GM19023 (cell line): ENCODE data around the gene TOM1L2.

Experiments used
- ATAC-seq: cut with Tn5 transposase; IDR thresholded peaks from one replicate; pipeline ENCODE4 v1.9.1; 2021; ENCODE audit warnings: mild to moderate bottlenecking, moderate library complexity; ENCODE audit not compliant: unreplicated experiment

The TOM1L2 gene

GRCh38 chr17:17880577-17881196, 91.5 kb downstream of the TOM1L2 start:
- no peak for ATAC-seq

GRCh38 chr17:17877529-17878358, 94.5 kb downstream of the TOM1L2 start:
- no peak for ATAC-seq

- no peak for ATAC-seq
Observed at GRCh38 chr17:17876959-17877528, 95.2 kb downstream of the TOM1L2 start.

- no peak for ATAC-seq
Observed at GRCh38 chr17:17874478-17874877, 97.7 kb downstream of the TOM1L2 start.

DNA sequence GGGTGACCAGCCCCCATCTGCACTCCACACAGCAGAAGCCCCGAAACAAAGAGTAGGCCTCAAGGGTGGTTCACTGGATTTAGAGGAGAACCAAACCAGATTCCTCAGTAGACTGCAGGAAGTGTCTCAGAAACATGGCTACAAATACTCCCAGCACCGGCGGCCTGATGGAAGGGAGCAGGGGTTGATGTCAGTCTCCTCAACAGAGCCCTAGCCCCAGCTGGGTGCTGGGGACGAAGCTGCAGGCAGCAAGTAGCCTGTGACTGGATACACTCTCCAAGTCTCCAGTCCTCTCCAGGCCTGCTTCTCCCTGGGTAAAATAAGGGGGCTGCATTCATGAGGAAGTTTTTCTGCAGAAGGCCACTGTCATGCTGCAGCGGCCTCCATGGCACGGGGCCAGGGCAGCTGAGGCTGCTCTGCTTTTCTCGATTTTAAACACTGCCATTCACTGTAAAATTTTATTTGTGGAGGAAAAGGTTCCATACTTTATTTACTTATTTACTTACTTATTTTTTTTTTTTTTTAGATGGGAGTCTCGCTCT, 98.7 kb downstream of the TOM1L2 start:
- no peak for ATAC-seq

DNA sequence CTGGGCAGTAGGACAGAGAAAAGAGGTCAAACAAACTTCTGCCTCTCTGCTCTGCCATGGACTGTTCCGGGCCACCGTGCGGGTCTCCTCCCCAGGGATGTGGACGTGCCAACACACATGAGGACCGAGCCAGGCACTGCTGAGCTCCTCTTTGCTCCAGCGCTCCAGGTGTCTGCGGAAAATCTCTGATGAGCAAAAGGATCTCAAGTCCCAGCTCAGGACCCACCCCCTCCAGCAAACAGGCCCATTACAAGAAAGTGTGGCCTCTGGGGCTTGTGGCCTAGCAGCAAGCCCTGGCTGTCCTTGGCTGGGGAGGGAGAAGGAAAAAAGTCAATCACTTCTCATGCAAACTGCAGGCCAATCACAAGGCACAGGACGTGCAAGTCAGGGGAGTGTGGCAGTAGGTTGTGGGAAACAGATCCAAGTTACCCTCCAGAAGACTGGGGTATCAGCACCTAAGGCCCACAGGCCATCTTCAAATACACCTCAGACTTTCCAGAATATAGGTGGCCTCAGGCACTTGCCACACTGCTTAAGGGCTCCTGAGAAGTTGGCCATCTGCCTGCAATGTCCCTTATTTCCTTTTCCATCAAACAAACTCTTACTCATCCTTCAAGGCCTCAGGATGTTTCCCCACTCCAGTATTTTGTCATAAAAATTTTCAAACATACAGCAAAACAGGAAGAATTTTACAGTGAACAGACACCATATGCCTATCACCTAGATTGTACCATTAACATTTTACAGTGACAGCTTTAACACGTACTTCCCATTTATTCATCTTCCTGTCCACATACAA, 99.5 kb downstream of the TOM1L2 start:
- no peak for ATAC-seq

DNA sequence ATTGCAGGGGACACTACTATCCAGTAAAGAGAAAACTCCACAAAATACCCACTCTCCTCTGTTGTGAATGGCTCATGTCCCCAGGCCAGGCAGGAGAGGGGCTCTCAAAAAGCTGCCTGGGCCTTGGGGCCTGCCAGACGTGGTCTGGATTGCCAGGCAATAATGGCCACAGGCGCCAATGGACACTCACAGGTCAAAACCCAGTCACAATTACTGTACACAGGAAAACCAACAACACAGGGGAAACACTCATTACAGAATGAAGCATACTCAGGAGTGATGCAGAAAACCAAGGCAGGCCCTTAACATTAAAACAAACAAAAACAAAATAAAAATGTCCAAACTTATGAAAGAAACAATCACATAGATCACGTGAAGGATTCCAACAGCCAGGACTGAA, 100.3 kb downstream of the TOM1L2 start:
- ATAC-seq, result no peak

DNA sequence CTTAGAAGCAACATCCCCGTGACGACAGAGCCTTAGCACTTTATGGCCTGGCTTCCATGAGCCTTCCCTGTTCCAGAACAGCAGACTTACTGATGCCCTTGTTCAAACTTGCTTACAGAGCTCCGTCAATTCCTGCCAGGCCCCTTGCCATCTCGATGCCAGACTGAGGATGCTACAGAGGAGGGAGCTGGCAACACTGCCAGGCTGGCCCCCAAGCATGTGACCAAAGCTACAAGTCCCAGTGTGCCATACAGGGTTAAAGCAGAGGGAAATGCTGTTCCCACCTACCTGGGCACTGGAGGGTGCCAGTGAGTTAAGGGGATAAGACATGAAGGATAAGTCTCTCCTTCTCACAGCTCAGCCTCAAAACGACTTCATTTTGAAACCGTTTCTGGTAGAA, 102.0 kb downstream of the TOM1L2 start:
- ATAC-seq, result no peak

- ATAC-seq, result no peak
Observed at GRCh38 chr17:17868641-17869522, 103.3 kb downstream of the TOM1L2 start.

- no peak for ATAC-seq
Observed at GRCh38 chr17:17866897-17867296, 105.3 kb downstream of the TOM1L2 start.

- ATAC-seq, result no peak
Observed at GRCh38 chr17:17866425-17866824, 105.8 kb downstream of the TOM1L2 start.

GRCh38 chr17:17865035-17865434, 107.2 kb downstream of the TOM1L2 start:
- no peak for ATAC-seq

GRCh38 chr17:17860766-17861107, 111.5 kb downstream of the TOM1L2 start:
- no peak for ATAC-seq

GRCh38 chr17:17859909-17860765, 112.1 kb downstream of the TOM1L2 start:
- no peak for ATAC-seq

DNA sequence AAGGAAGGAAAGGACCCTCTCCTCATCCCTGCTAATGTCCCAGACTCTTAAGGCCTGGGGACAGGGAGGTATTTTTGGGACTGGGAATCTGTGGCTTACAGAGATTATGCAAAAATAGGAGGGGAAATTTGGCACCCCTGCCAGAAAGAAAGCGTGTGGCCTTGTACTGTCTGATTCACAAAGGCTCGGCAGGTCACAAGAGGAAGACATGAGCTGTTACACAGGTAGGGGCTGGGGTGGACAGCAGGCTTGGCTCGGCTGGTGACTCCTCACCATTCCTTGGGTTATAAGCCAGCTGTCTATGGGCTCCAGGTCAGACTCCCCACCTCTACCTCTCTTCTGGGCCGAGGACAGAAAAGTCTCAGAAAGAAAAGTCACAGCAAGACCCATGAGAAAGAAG, 114.7 kb downstream of the TOM1L2 start:
- ATAC-seq, result no peak

GRCh38 chr17:17856386-17856785, 115.8 kb downstream of the TOM1L2 start:
- ATAC-seq, result no peak

DNA sequence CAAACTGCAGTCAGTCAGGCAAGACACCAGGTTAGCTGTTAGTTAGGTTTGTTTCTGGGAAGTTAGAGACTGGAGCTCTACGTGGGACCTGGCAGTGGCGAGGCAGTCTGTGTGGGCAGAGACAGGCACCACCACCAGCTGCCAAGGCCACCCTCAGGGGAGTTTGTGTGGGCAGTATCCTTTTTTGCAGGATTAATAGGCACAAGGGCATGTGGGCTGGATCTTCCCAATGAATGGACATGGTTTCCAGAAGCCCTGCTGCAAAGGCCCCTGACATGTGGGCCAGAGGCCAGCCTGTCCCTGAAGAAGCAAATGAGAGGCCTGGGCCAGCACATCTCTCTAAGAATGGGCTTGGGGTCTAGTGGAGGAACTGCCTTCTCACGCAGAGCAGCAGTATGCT, 116.2 kb downstream of the TOM1L2 start:
- no peak for ATAC-seq

DNA sequence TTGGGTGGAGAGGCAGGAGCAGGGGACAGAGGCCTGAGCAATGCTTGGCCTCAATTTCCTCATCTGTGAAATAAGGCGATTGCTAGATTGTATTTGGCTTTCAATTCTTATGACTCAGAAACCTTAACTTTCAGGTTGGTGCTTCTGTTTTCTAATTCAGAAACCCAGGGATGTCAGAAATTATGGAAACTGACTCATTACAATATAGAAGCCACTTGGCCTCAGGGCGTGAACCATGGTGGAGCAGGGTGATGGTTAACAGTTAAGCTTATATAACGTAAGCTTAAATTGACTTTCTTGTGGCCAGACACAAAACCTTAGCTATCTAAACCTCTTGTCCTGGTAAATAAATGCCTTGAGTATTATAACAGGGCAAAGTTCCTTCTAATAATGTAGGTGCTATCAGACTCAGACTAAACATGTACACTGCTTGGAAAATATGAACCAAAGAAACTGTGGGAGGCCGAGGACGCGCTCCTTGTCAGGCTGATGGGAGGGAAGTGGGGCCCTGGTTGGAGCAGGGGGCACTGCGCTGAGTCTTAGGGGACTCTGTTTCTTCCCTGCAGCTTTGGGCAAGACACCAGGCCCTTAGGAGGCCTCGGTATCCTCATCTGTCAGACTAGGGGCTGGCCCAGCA, 118.3 kb downstream of the TOM1L2 start:
- ATAC-seq, result no peak

GRCh38 chr17:17852930-17853329, 119.3 kb downstream of the TOM1L2 start:
- no peak for ATAC-seq
